ENCODE results near the gene WWOX. TPM values are rescaled to one million over a fixed set of nuclear protein-coding genes. Genes with fewer than 3 reads are reported as not detected.

WWOX gene
- total and polyA plus RNA-seq, 2 of the 4 experiments (the other 2 are of a cell fraction) = 2.7 to 5.4 TPM

- H4K8ac ChIP-seq (ENCODE audit: low read depth in 2 of 2, low read length in 2 of 2) = no peak overlapping the region
- H3K56ac ChIP-seq (ENCODE audit: extremely low read depth, insufficient read depth, low read length) = no peak overlapping the region
- H3K27ac ChIP-seq (ENCODE audit: insufficient read depth, low read length) = no peak overlapping the region
- H2BK20ac ChIP-seq (ENCODE audit: low read depth, low read length) = no peak overlapping the region
- ATAC-seq (ENCODE audit: low read depth) (no peak), DNase-seq (no peak)
- ChIA-PET POLR2A (ENCODE audit: unreplicated experiment) (no interaction called here), CTCF (no interaction called here)
- no peak overlapping the region for H3K23ac ChIP-seq (ENCODE audit: low read depth, low read length)
- H2AK9ac ChIP-seq (replicated peaks; ENCODE audit: low read depth, low read length, poor library complexity) = no peak overlapping the region
- no peaks in the 10 kb centered on the region for H3K4me1 ChIP-seq (ENCODE audit: control insufficient read depth, insufficient read depth, low read length)
- H3K9me3 ChIP-seq (ENCODE audit: control insufficient read depth, insufficient read depth, low read length) = peaks cover 34% of the 10 kb centered on the region
- no peaks in the 10 kb centered on the region for H3K9me1 ChIP-seq (ENCODE audit: insufficient read depth, low read length)
- no TSS peak for BruUV-seq (replicated peaks)
- no peak overlapping the region for H3K4me3 ChIP-seq (ENCODE audit: insufficient read depth, low read depth, low read length)
- no peak overlapping the region for H2BK120ac ChIP-seq (ENCODE audit: low read depth, low read length)
- H3K4ac ChIP-seq (ENCODE audit: low read depth, low read length) = no peak overlapping the region
- H3K14ac ChIP-seq (replicated peaks; ENCODE audit: low read depth, low read length) = no peak overlapping the region
- in situ Hi-C loops (cut with MboI; ENCODE audit: low sequenced_read_pairs) (no loop called here), intact Hi-C loops (cut with micrococcal nuclease) (no loop called here), dilution Hi-C loops (cut with HindIII; ENCODE audit: low sequenced_read_pairs, unreplicated experiment) (no loop called here)
- no peak overlapping the region for H3K9ac ChIP-seq (ENCODE audit: low read depth, low read length)
- no peak overlapping the region for H2AK5ac ChIP-seq (ENCODE audit: low read depth, low read length)
- no peak overlapping the region for H2AFZ ChIP-seq (replicated peaks; ENCODE audit: low read length, poor library complexity)
- no peak overlapping the region for H4K5ac ChIP-seq (ENCODE audit: low read depth, low read length)
- no peaks in the 10 kb centered on the region for H3K79me1 ChIP-seq (ENCODE audit: low read depth in 1 of 2, low read length in 2 of 2)
- no CpG with 5 or more reads among the region's 4 CpGs for WGBS, 2 experiments (ENCODE audit: extremely low coverage in 2 of 2, insufficient read length in 1 of 2)
- TF ChIP-seq CHD1 (IDR thresholded peaks at IDR 0.05; ENCODE audit: low read depth, low read length) (no peak), POLR2A (IDR thresholded peaks at IDR 0.05; ENCODE audit: low read depth, low read length) (no peak), RFX5 (IDR thresholded peaks at IDR 0.05; ENCODE audit: low read depth, low read length) (no peak), RCOR1 (IDR thresholded peaks at IDR 0.05; ENCODE audit: insufficient replicate concordance, low read length) (no peak), MXI1 (IDR thresholded peaks at IDR 0.05; ENCODE audit: borderline replicate concordance, low read depth, low read length) (no peak), RAD21 (IDR thresholded peaks at IDR 0.05; ENCODE audit: low read length) (no peak), MAFK (IDR thresholded peaks at IDR 0.05; ENCODE audit: low read depth, low read length) (no peak)
- no peak overlapping the region for H2BK5ac ChIP-seq (ENCODE audit: low read depth, low read length, poor library complexity, severe bottlenecking)
- no peaks in the 10 kb centered on the region for H4K20me1 ChIP-seq (ENCODE audit: insufficient read depth, low read length)
- H2BK15ac ChIP-seq (ENCODE audit: low read depth, low read length) = no peak overlapping the region
- no peak overlapping the region for H3K18ac ChIP-seq (ENCODE audit: low read depth, low read length)
- no peak overlapping the region for H3K4me2 ChIP-seq (ENCODE audit: low read depth, low read length)
- no peak overlapping the region for H4K91ac ChIP-seq (ENCODE audit: insufficient read depth, low read depth, low read length)
- no peaks in the 10 kb centered on the region for H3K27me3 ChIP-seq (ENCODE audit: control insufficient read depth, insufficient read depth, low read length)
- no peaks in the 10 kb centered on the region for H3K36me3 ChIP-seq (ENCODE audit: control insufficient read depth, insufficient read depth, low read length)
Observed at GRCh38 chr16:79210607-79211006, 1111.2 kb downstream of the WWOX start.
